HCT116 (cell line): ENCODE measurements around the gene NUP133.

Experiments used
- ATF3 ChIP-seq: IDR thresholded peaks from 2 replicates; pipeline ENCODE4 v1.6.1; 2012
- CEBPB ChIP-seq: IDR thresholded peaks from 2 replicates; pipeline ENCODE4 v1.6.1; 2012; ENCODE audit warnings: low read depth
- CTCF ChIP-seq, 3 experiments: fragments of 200-600 bp in 1 of 3; sonication (generic) in 1 of 3; IDR thresholded peaks in 2 of 3; conservative IDR thresholded peaks in 1 of 3; 2 replicates each; pipeline ENCODE4 v1.5.1; 2012 to 2017; ENCODE audit warnings: low read depth in 2 of 3, low read length in 2 of 3, antibody characterized with exemption in 1 of 3, borderline replicate concordance in 1 of 3, control low read depth in 1 of 3, mild to moderate bottlenecking in 1 of 3, mixed read lengths in 1 of 3, mixed run types in 1 of 3, moderate library complexity in 1 of 3; ENCODE audit not compliant: insufficient read depth in 1 of 3
- EGR1 ChIP-seq: IDR thresholded peaks from 2 replicates; pipeline ENCODE4 v1.6.1; 2012; ENCODE audit warnings: low read depth
- ELF1 ChIP-seq: IDR thresholded peaks from 2 replicates; pipeline ENCODE4 v1.6.1; 2012; ENCODE audit warnings: low read depth, borderline replicate concordance
- EZH2 ChIP-seq: fragments of 200-600 bp; sonication (generic); IDR thresholded peaks from 2 replicates; pipeline ENCODE4 v1.6.1; 2017; ENCODE audit warnings: antibody characterized with exemption, mixed run types
- JUND ChIP-seq: IDR thresholded peaks from 2 replicates; pipeline ENCODE4 v1.6.1; 2012
- POLR2A ChIP-seq: IDR thresholded peaks from 2 replicates; pipeline ENCODE4 v1.7.0; 2011; ENCODE audit warnings: borderline replicate concordance; ENCODE audit not compliant: insufficient read depth, insufficient read length; ENCODE audit errors: extremely low read depth
- POLR2AphosphoS5 ChIP-seq: IDR thresholded peaks from 2 replicates; pipeline ENCODE4 v1.6.1; 2011; ENCODE audit warnings: mild to moderate bottlenecking, low read depth, low read length, moderate library complexity
- REST ChIP-seq: IDR thresholded peaks from 2 replicates; pipeline ENCODE4 v1.6.1; 2012; ENCODE audit warnings: low read depth
- SP1 ChIP-seq: IDR thresholded peaks from 2 replicates; pipeline ENCODE4 v1.6.1; 2012; ENCODE audit warnings: low read depth

- TF ChIP-seq SP1 (no peak), CTCF (IDR thresholded peaks at IDR 0.05 in 2 of 3, conservative IDR thresholded peaks at IDR 0.05 in 1 of 3; ENCODE audit: borderline replicate concordance in 1 of 3, insufficient read depth in 1 of 3, low read depth in 2 of 3, low read length in 2 of 3) (no peak), CEBPB (no peak), ATF3 (no peak), EZH2 (no peak), POLR2A (no peak), REST (no peak), POLR2AphosphoS5 (no peak), JUND (no peak), EGR1 (no peak), ELF1 (no peak)
Measured at GRCh38 chr1:229523052-229523451, 14.9 kb upstream of the NUP133 start.
